Spleen (tissue), 7 donors: ENCODE results near the gene OPRL1.

Experiments used
- POLR2A ChIP-seq, 3 donors: fragments of 450-650 bp; IDR thresholded peaks; one replicate each; pipeline ENCODE4 v1.5.1; 2017; ENCODE audit warnings: antibody characterized with exemption in 3 of 3, mild to moderate bottlenecking in 1 of 3
- POLR2AphosphoS5 ChIP-seq, 3 donors: sonication (generic); formaldehyde crosslinking; IDR thresholded peaks; one replicate each; pipeline ENCODE4 v1.5.1; 2017; ENCODE audit warnings: antibody characterized with exemption in 3 of 3
- TF ChIP-seq, protein P1 (sequence below), 11 experiments: fragments of 200-600 bp in 7 of 11; fragments of 450-650 bp in 4 of 11; sonication (generic) in 4 of 11; IDR thresholded peaks in 8 of 11; conservative IDR thresholded peaks in 3 of 11; 1 replicate in 7 of 11; 2 replicates in 4 of 11; pipeline versions ENCODE4 v1.4.0 to v1.8.0; 2016 to 2021; ENCODE audit warnings: antibody characterized with exemption in 11 of 11, inconsistent platforms in 4 of 11, mild to moderate bottlenecking in 1 of 11
- donor health status: DM: no; HTN: no; CAD: no; lungs with moderate emphysema.
- donor health status: DM: no; HTN: no; CAD: no.
- donor health status: DM: no; HTN: no; CAD: no.

DNA sequence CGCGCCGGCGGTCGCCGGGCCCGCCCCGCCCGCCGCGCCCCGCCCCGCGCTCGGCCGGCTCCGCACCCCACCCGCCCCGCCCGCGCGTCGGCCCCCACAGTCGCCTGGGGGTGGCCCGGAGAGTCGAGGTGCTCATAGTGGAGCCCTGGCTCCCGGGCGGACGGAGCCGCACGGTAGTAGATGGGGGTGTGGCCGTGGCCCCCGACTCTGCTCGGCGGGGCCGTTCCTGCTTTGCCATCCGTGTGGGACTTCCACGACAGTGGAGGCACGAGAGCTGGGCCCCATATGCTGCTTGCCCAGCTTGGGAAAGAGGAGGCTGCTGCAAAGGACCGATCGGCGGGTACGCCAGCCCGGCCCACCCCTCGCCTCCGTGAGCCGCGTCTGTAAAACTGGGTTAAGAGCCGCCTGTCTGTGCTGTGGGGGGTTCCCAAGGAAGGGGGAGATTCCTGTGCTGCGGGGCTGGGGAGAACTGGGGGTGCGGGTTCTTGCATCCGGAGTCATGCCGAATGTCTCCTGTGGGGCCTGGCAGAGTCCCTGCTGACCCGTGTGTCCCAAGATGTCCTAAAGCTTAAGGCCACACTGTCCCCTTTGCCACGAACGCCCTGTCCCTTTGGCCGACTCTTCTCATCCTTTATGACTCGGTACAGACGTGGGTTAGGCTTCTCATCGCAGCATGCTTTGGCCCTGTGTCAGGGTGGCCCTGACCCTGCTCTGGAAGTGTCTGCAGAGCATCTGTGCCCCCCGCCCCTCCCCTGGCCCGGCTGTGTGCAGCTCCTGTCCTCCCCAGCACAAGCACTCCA, at the start of gene OPRL1:
- TF ChIP-seq POLR2AphosphoS5 (IDR thresholded peaks at IDR 0.05): peak in 2 of 3 donors; percentile 5 to 46
- TF ChIP-seq, protein P1, sequence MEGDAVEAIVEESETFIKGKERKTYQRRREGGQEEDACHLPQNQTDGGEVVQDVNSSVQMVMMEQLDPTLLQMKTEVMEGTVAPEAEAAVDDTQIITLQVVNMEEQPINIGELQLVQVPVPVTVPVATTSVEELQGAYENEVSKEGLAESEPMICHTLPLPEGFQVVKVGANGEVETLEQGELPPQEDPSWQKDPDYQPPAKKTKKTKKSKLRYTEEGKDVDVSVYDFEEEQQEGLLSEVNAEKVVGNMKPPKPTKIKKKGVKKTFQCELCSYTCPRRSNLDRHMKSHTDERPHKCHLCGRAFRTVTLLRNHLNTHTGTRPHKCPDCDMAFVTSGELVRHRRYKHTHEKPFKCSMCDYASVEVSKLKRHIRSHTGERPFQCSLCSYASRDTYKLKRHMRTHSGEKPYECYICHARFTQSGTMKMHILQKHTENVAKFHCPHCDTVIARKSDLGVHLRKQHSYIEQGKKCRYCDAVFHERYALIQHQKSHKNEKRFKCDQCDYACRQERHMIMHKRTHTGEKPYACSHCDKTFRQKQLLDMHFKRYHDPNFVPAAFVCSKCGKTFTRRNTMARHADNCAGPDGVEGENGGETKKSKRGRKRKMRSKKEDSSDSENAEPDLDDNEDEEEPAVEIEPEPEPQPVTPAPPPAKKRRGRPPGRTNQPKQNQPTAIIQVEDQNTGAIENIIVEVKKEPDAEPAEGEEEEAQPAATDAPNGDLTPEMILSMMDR (IDR thresholded peaks at IDR 0.05 in 8 of 11, conservative IDR thresholded peaks at IDR 0.05 in 3 of 11): no peak
- no peak for TF ChIP-seq POLR2A (IDR thresholded peaks at IDR 0.05)
